Gastrocnemius medialis (tissue), 4 donors: ENCODE measurements around the gene RHOJ. TPM values are rescaled to one million over a fixed set of nuclear protein-coding genes. Genes with fewer than 3 reads are reported as not detected.

Source experiments
- ATAC-seq, 2 donors: fragments of 150-250 bp; one replicate each; pipeline ENCODE4 v1.9.1; 2016
- DNase-seq, 2 donors: peaks; one replicate each; pipeline ENCODE4 v3.0.0-alpha.2; 2019
- H3K27ac ChIP-seq, 4 donors: fragments of 200-600 bp; sonication (generic); 1 replicate in 1 of 4; 2 replicates in 3 of 4; pipeline ENCODE4 v1.5.1; 2016 to 2018; ENCODE audit warnings: mild to moderate bottlenecking in 2 of 4, moderate library complexity in 1 of 4
- H3K27me3 ChIP-seq, 3 donors: fragments of 200-600 bp; sonication (generic) in 2 of 3; 1 replicate in 1 of 3; 2 replicates in 2 of 3; pipeline versions ENCODE4 v1.5.1 to v1.6.0; 2016 to 2019; ENCODE audit warnings: mild to moderate bottlenecking in 1 of 3, moderate library complexity in 1 of 3
- H3K36me3 ChIP-seq, 2 donors: fragments of 200-600 bp; sonication (generic) in 1 of 2; one replicate each; pipeline ENCODE4 v1.5.1; 2017 to 2018
- H3K4me1 ChIP-seq, 2 donors: fragments of 200-600 bp; sonication (generic) in 1 of 2; one replicate each; pipeline ENCODE4 v1.5.1; 2016 to 2017; ENCODE audit warnings: mild to moderate bottlenecking in 2 of 2
- H3K4me3 ChIP-seq, 4 donors: fragments of 200-600 bp; sonication (generic) in 3 of 4; 1 replicate in 1 of 4; 2 replicates in 3 of 4; pipeline ENCODE4 v1.5.1; 2016 to 2019; ENCODE audit warnings: mild to moderate bottlenecking in 2 of 4
- H3K9me3 ChIP-seq, 3 donors: fragments of 200-600 bp; sonication (generic) in 2 of 3; 1 replicate in 1 of 3; 2 replicates in 2 of 3; pipeline ENCODE4 v1.5.1; 2016 to 2019
- POLR2A ChIP-seq, 2 donors: fragments of 450-650 bp; IDR thresholded peaks; one replicate each; pipeline ENCODE4 v1.6.1; 2017; ENCODE audit warnings: antibody characterized with exemption in 2 of 2, mild to moderate bottlenecking in 2 of 2, moderate library complexity in 2 of 2
- in situ Hi-C, 4 donors: fragments of 200-750 bp; cut with MboI; loops; one replicate each; pipeline versions ENCODE4 v1.15.0 to v1.8.0; 2017; ENCODE audit warnings: low sequenced_read_pairs in 4 of 4
- intact Hi-C: fragments of 100-400 bp; cut with DNase I; formaldehyde crosslinking; loops from one replicate; pipeline ENCODE4 v1.15.1; 2023; ENCODE audit warnings: low total_unique reads
- total RNA-seq, 4 donors: library from RNA; depleted of rRNA; stranded (reverse); fragments of >200 nt; gene quantifications; one replicate each; pipeline versions ENCODE4 v1.1.0 to v1.2.3, GENCODE V29; 2016
- TF ChIP-seq, protein P1 (sequence below), 5 experiments: fragments of 450-650 bp in 3 of 5; fragments of 200-600 bp in 2 of 5; sonication (generic) in 2 of 5; IDR thresholded peaks in 4 of 5; conservative IDR thresholded peaks in 1 of 5; 1 replicate in 4 of 5; 2 replicates in 1 of 5; pipeline ENCODE4 v1.5.1; 2016 to 2019; ENCODE audit warnings: antibody characterized with exemption in 5 of 5, mild to moderate bottlenecking in 3 of 5, moderate library complexity in 3 of 5

Gene RHOJ
- total RNA-seq, 4 donors from 2014 or later: 2.8 to 4.9 (median 3.8) TPM

DNA sequence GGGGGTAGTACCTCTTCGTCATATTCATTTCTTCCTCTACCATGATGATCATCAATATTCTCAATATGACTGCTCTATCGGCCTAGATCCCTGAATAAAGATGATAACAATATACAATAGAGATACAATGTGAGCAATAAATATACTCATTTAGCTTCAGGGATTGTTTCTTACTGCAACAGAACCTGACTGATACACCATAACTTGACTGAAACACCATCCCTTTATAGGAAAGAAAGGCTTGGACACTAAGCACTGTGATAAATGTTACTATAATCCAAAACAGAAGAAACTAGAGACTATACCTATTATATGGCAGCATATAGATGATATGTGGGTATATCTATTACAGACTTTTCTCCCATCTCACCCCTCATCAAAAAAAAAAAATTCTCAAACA, 1.2 kb upstream of the RHOJ start:
- no peak for DNase-seq
- peak overlapping the region; percentile 77 to 84 (median 83) for H3K27ac ChIP-seq
- intact Hi-C loops: no loop called here
- in situ Hi-C loops: no loop called here
- TF ChIP-seq, protein P1, sequence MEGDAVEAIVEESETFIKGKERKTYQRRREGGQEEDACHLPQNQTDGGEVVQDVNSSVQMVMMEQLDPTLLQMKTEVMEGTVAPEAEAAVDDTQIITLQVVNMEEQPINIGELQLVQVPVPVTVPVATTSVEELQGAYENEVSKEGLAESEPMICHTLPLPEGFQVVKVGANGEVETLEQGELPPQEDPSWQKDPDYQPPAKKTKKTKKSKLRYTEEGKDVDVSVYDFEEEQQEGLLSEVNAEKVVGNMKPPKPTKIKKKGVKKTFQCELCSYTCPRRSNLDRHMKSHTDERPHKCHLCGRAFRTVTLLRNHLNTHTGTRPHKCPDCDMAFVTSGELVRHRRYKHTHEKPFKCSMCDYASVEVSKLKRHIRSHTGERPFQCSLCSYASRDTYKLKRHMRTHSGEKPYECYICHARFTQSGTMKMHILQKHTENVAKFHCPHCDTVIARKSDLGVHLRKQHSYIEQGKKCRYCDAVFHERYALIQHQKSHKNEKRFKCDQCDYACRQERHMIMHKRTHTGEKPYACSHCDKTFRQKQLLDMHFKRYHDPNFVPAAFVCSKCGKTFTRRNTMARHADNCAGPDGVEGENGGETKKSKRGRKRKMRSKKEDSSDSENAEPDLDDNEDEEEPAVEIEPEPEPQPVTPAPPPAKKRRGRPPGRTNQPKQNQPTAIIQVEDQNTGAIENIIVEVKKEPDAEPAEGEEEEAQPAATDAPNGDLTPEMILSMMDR (IDR thresholded peaks at IDR 0.05 in 4 of 5, conservative IDR thresholded peaks at IDR 0.05 in 1 of 5): no peak
- TF ChIP-seq POLR2A (IDR thresholded peaks at IDR 0.05): no peak
- H3K36me3 ChIP-seq: no peaks in the 10 kb centered on the region
- no peaks in the 10 kb centered on the region for H3K27me3 ChIP-seq
- no peaks in the 10 kb centered on the region for H3K9me3 ChIP-seq
- no peak overlapping the region for H3K4me3 ChIP-seq
- peaks cover 9 to 16% of the 10 kb centered on the region in 2 donors for H3K4me1 ChIP-seq
- no peak for ATAC-seq

DNA sequence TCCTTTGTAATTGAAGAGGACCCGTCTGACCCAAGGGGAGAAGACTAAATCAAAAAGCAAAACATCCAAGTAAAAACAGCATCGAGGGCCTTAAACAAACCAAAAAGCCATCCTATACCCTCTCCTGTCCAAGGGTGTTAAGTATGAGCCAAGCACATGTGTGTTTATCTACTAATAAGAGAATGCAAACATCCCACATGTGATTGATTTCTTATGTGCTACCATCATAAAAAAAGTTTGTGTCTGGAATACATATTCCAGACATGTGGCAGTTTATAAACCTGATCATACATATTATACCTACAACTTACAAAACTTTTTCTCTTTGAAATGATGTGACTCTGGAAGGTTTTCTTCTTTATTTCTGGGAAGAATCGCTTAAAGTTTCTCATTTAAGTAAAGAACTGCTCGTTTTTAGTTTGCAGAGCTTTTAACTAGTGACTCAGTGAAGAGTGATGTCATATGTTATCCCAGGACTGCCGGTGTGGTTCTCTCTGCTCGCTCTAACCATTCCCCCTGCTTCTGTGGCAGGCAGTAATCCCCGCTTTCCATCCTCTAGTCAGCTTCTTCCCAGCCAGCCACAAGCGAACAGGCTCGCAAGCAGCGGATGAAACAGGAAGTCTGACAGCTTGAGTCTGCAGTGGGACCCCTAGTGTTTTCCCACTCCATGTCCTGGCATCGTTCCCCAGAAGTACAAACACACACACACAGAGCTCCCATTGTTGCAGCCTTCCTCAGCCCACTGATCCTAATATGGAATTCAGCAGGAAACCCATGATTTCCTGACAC, 431 bp upstream of the RHOJ start:
- peak overlapping the region; percentile 77 to 84 (median 83) for H3K27ac ChIP-seq
- in situ Hi-C loops (no loop called here), intact Hi-C loops (no loop called here)
- DNase-seq (peak; percentile 62 to 65), ATAC-seq (peak; percentile 80 to 84)
- peak overlapping the region; percentile 53 to 62 (median 58) for H3K4me3 ChIP-seq
- H3K36me3 ChIP-seq: no peaks in the 10 kb centered on the region
- peak; percentile 28 to 53 for TF ChIP-seq POLR2A (IDR thresholded peaks at IDR 0.05)
- TF ChIP-seq, protein P1 (IDR thresholded peaks at IDR 0.05 in 4 of 5, conservative IDR thresholded peaks at IDR 0.05 in 1 of 5): no peak
- no peaks in the 10 kb centered on the region for H3K27me3 ChIP-seq
- H3K9me3 ChIP-seq: no peaks in the 10 kb centered on the region
- peaks cover 9 to 16% of the 10 kb centered on the region in 2 donors for H3K4me1 ChIP-seq

DNA sequence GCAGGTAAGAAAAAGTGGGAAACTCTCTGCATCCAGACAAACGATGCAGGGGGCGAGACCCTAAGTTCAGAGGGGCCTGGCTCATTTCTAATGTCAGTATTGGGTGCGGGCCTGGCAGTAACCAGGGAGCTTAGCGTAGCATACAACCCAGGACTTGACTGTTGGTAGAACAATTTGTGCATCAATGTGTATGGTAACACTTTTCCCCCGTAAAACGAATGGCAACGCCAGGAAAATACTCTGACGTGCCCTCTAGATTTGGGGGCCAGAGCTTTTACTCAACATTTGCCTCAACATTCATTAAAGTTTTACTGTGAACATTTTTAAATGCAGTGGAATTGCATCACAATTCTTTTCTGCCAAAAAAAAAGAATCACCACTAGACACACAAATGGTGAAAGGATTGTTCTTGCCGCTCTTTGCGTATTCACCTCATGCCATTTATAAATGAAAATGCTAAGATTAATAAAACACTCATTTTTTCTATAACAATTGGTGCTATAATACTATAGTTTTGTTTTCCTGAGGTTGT, 867 bp downstream of the RHOJ start:
- peak in 1 of 2 donors; percentile 3 for ATAC-seq
- intact Hi-C loops (no loop called here), in situ Hi-C loops (no loop called here)
- Histone ChIP-seq H3K27ac (peak overlapping the region; percentile 77 to 84 (median 83)), H3K4me3 (peak overlapping the region; percentile 53 to 62 (median 58)), H3K27me3 (no peaks in the 10 kb centered on the region), H3K9me3 (no peaks in the 10 kb centered on the region), H3K4me1 (peaks cover 9 to 12% of the 10 kb centered on the region in 2 donors), H3K36me3 (no peaks in the 10 kb centered on the region)
- TF ChIP-seq POLR2A (IDR thresholded peaks at IDR 0.05): no peak
- TF ChIP-seq, protein P1 (IDR thresholded peaks at IDR 0.05 in 4 of 5, conservative IDR thresholded peaks at IDR 0.05 in 1 of 5): no peak
- DNase-seq: no peak

DNA sequence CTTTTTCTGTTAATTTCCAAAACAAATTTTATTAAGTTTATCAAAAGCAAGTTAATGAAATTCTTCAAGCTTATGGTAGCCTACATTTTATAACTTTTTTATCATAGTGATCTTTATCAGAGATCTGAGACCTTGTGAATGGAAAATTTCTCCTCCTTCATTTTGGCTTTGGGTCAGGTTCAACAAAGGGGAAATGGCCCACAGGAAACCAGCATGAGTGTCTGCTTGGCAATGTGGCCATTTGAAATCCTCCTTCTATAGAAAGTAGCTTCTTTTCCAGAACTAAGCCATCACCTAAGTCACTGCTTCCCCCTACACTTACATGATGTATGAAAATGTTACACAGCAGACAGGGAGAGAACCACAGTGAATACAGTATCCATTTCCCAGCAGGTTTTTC, 1.6 kb downstream of the RHOJ start:
- DNase-seq: no peak
- intact Hi-C loops (no loop called here), in situ Hi-C loops (no loop called here)
- no peak for ATAC-seq
- Histone ChIP-seq H3K36me3 (no peaks in the 10 kb centered on the region), H3K4me1 (peaks cover 9% of the 10 kb centered on the region in 2 donors), H3K4me3 (peak overlapping the region; percentile 53 to 62 (median 58)), H3K9me3 (no peaks in the 10 kb centered on the region), H3K27me3 (no peaks in the 10 kb centered on the region), H3K27ac (peak overlapping the region; percentile 77 to 84 (median 83))
- TF ChIP-seq, protein P1 (IDR thresholded peaks at IDR 0.05 in 4 of 5, conservative IDR thresholded peaks at IDR 0.05 in 1 of 5): no peak
- no peak for TF ChIP-seq POLR2A (IDR thresholded peaks at IDR 0.05)
